Activated T-helper 1 cell treated with anti-CD3 and anti-CD28 coated beads, Interleukin-12 subunit alpha, Interleukin-12 subunit beta, Interleukin-2, Interleukin-4 antibody, amounts not matched to agents 30 ng/mL and 10 ng/mL and 1 ng/mL, durations not matched to agents 14 hours and 24 hours and 36 hours (primary cell): ENCODE results near the gene EXD3. TPM values are rescaled to one million over a fixed set of nuclear protein-coding genes. Genes with fewer than 3 reads are reported as not detected.
"Not testable (repeated sequence)": the region's sequence is repeated elsewhere in the genome, so short reads cannot be mapped to it uniquely, and the experiment has no call there.

Experiments
- DNase-seq: peaks from one replicate; pipeline ENCODE4 v3.0.0; 2021; ENCODE audit warnings: low spot score
- H3K27ac Mint-ChIP-seq: one replicate; pipeline ENCODE4 v1.8.0; 2021; ENCODE audit warnings: mild to moderate bottlenecking, mixed read lengths
- H3K27me3 Mint-ChIP-seq: one replicate; pipeline ENCODE4 v1.8.0; 2022; ENCODE audit warnings: mild to moderate bottlenecking, moderate library complexity, mixed read lengths; ENCODE audit not compliant: insufficient read depth
- H3K36me3 Mint-ChIP-seq: one replicate; pipeline ENCODE4 v1.8.0; 2021; ENCODE audit warnings: low read depth, mixed read lengths
- H3K4me1 Mint-ChIP-seq: one replicate; pipeline ENCODE4 v1.8.0; 2021; ENCODE audit warnings: low read depth, mixed read lengths
- H3K4me3 Mint-ChIP-seq: one replicate; pipeline ENCODE4 v1.8.0; 2021; ENCODE audit warnings: mild to moderate bottlenecking, moderate library complexity, mixed read lengths
- H3K9me3 Mint-ChIP-seq: one replicate; pipeline ENCODE4 v1.8.0; 2021; ENCODE audit warnings: mixed read lengths
- intact Hi-C: fragments of 100-400 bp; cut with micrococcal nuclease; formaldehyde crosslinking; loops from one replicate; pipeline ENCODE4 v1.15.1; 2024
- total RNA-seq: library from RNA; stranded (reverse); gene quantifications from 2 replicates; pipeline ENCODE4 v1.2.3, GENCODE V29; 2022

EXD3 gene
- total RNA-seq, 1 donor from 2014 or later: 4.8 TPM

DNA sequence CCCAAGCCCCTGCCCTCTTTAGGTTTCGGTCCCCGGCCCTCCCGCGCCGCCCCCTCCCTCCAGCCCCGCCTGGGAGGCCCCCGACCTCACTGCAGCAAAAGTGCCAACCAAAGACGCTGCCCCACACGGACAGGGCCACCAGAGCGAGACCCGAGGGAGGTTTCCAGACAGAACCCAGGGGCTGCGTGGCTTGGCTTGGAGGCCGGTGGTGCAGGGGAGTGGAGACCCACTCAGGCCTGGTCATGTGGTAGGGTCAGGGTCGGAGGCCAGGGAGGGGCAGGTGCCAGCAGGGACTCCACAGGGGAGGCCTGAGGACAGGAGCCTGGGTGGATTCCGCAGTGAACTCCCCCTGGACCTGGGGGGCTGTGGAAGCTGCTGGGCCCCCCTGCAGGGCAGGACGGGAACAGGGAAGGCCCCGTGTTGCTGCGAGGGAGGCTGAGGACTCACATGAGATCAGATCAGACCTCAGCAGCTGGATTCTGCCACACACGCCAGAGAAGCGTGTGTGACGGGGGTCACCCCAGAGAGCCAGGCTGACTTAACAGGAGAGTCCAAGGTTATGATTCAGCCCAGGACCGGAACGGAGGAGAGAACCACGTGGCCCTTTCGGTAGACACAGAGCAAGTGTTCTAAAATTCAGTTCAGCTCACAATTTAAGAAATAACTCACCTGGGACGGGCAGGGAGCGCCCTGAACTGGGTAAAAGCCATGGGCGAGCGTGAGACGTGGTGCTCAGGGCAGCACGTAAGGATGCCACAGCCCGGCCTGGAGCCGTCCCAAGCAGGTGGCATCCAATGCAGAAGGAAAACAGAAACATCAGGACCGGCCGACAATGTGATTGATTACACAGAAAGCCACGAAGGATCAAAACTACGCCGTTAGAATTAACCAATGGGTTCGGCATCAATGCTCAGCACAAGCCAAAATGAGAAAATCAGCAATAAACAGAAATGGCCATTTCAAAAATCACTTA lies 38.9 kb downstream of the EXD3 start:
- no peaks in the 10 kb centered on the region for H3K36me3 Mint-ChIP-seq
- H3K4me3 Mint-ChIP-seq: no peak overlapping the region
- no peaks in the 10 kb centered on the region for H3K4me1 Mint-ChIP-seq
- intact Hi-C loops: no loop called here
- peaks cover 1% of the 10 kb centered on the region for H3K27me3 Mint-ChIP-seq
- DNase-seq: no peak
- no peaks in the 10 kb centered on the region for H3K9me3 Mint-ChIP-seq
- H3K27ac Mint-ChIP-seq: no peak overlapping the region

DNA sequence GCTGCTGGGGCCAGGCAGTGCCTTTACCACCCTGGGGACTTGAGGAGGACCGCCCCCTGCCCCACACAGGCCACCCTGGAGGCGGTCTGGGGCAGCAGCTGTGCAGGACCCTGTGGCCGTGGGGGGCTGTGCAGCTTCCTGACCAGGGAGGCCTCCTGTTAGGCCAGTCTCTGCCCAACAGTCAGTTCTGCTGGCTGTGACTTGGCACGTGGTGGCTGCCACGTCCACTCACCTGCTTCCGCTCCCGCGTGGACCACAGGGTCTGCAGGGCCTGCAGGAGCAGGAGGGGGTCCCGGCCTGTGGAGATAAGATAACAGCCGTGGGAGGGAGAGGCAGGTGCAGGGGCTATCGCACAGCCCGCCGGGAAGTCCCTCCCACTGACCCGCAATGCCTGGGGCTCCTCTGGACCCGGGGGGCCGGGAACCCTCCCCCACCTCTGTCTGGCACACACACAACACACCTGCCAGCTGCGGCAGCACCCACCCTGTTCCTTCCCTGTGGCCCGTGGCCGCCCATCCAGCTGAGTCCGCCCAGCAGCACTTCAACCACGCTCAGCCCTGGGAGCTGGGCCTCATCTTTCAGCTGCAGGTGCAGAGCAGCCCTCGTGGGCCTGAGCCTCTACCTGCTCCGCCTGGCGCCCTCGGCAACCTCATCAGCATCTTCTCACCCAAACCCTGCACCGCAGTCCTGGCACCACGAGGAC lies 39.7 kb downstream of the EXD3 start:
- Mint-ChIP-seq H3K4me1 (no peaks in the 10 kb centered on the region), H3K9me3 (no peaks in the 10 kb centered on the region), H3K27ac (no peak overlapping the region), H3K27me3 (peaks cover 1% of the 10 kb centered on the region), H3K36me3 (no peaks in the 10 kb centered on the region), H3K4me3 (no peak overlapping the region)
- intact Hi-C loops: no loop called here
- no peak for DNase-seq

DNA sequence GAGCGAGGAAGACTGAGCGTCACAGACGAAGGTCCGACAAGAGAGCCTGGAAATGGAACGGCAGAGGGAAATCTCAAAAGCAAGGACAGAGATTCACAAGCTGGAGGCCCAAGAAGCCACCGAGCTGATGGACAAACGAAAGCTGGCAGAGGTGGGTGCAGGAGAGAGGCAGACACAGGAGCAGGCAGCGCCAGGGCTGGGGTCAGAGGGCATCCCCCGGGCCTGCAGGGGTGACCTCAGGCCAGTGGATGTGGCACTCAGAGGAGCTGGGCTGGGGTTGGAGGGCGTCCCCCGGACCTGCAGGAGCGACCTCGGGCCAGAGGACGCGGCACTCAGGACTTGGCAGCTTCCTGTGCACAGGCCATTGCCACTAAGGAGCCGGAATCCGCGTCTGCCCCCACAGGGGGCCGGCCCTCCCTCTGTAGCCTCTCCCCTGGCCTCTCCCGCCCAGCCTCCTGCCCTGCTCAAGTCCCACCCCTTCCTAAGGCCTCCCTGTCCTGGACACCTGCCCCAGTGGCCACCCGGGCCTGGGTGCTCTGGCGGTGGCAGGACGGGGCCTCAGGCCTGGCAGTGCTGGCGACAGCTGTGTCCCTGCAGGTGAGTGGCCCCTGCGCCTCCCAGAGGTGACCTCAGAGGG lies 40.4 kb downstream of the EXD3 start:
- DNase-seq: no peak
- Mint-ChIP-seq H3K9me3 (no peaks in the 10 kb centered on the region), H3K4me1 (no peaks in the 10 kb centered on the region), H3K36me3 (no peaks in the 10 kb centered on the region), H3K4me3 (no peak overlapping the region), H3K27ac (no peak overlapping the region), H3K27me3 (peaks cover 1% of the 10 kb centered on the region)
- intact Hi-C loops: no loop called here

DNA sequence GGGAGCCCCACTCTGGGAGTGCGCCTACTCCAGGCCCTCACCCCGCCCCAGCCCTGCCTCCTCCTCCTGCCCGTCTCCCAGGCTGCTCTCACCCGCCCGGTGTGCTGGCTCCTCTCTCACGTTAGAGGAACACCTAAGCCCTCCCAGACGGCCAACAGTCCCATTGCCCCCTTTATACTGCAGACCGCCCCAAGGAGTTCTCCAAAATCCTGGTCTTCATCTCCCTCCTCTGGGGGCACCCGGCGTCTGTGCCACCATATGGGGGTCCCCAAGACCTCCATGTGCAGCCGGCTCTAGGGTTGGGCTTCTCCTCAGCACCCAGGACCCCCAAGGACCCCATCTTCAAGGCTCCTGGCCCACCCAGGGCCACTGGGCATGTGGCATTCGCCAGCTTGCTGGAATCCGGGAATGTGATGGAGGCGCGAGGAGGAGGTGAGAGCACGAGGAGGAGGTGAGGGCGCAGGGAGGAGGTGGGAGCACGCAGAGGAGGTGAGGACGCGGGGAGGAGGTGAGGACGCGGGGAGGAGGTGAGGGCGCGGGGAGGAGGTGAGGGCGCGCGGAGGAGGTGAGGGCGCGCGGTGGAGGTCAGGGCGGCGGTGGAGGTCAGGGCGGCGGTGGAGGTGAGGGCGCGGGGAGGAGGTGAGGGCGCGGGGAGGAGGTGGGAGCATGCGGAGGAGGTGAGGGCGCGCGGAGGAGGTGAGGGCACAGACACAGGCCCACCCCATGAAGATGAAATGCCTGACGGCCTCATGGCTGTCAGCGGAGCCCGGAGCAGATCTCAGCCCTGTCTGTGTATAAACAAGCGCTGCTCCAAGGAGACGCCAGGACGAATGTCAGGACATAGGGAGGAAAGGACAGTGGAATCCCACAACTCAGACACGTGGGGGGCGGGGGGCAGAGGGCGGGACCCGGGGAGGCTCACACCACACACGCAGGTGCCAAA lies 41.2 kb downstream of the EXD3 start:
- Mint-ChIP-seq H3K36me3 (no peaks in the 10 kb centered on the region), H3K9me3 (no peaks in the 10 kb centered on the region), H3K27me3 (peaks cover 1% of the 10 kb centered on the region), H3K4me1 (no peaks in the 10 kb centered on the region), H3K27ac (no peak overlapping the region), H3K4me3 (no peak overlapping the region)
- intact Hi-C loops: no loop called here
- DNase-seq: no peak

DNA sequence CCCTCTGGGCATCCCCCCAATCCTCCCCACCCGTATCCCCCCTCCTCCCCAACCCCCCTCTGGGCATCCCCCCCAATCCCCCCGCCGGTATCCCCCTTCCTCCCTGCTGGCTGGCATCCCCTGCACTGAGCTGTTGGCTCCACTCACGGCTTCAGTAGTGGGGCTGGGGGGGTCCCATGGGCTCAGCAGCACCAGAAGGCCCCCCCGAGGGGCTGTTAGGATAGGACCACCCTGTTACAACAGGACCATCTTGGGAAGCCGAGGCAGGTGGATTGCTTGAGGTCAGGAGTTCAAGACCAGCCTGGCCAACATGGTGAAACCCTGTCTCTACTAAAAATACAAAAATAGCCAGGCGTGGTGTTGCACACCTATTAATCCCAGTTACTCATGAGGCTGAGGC lies 42.4 kb downstream of the EXD3 start:
- no peak for DNase-seq
- intact Hi-C loops: no loop called here
- peaks cover 1% of the 10 kb centered on the region for H3K27me3 Mint-ChIP-seq
- H3K27ac Mint-ChIP-seq: no peak overlapping the region
- no peaks in the 10 kb centered on the region for H3K36me3 Mint-ChIP-seq
- no peaks in the 10 kb centered on the region for H3K4me1 Mint-ChIP-seq
- no peak overlapping the region for H3K4me3 Mint-ChIP-seq
- peaks cover 2% of the 10 kb centered on the region for H3K9me3 Mint-ChIP-seq

DNA sequence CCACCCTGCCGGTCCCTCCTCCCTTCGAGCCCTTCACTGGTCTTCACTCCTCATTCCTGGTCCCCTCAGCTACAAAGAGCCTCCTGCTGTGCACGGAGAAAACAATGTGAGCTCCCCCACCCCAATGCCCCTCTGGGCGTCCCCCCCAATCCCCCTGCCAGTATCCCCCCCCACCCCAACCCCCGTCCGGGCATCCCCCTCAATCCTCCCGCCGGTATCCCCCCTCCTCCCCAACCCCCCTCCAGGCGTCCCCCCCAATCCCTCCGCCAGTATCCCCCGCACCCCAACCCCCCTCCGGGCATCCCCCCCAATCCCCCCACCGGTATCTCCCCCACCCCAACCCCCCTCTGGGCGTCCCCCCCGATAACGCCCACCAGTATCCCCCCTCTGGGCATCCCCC lies 42.8 kb downstream of the EXD3 start:
- Mint-ChIP-seq H3K27ac (no peak overlapping the region), H3K9me3 (peaks cover 5% of the 10 kb centered on the region), H3K27me3 (peaks cover 1% of the 10 kb centered on the region), H3K4me1 (no peaks in the 10 kb centered on the region), H3K36me3 (no peaks in the 10 kb centered on the region), H3K4me3 (no peak overlapping the region)
- intact Hi-C loops: no loop called here
- no peak for DNase-seq

DNA sequence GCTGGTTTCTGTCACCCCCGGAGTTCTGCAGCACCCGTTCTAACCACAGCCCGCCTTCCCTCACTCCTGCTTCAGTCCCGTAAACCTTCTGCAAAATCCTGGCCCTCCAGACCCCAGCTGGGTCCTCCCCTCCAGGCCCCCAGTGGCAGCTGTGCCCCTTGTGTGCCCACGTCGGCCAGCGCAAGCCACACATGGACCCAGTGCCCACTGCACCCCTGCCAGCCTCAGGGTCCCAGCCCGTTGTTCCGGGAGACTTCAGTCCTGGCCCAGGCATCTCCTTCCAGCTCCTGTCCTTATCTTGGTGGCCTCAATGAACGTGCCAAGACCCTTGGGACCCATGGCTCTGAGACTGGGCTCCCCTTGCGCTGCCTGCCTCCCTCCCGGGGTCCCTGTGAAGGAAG lies 43.2 kb downstream of the EXD3 start:
- peaks cover 5% of the 10 kb centered on the region for H3K9me3 Mint-ChIP-seq
- no peaks in the 10 kb centered on the region for H3K4me1 Mint-ChIP-seq
- no peak for DNase-seq
- H3K36me3 Mint-ChIP-seq: no peaks in the 10 kb centered on the region
- H3K4me3 Mint-ChIP-seq: no peak overlapping the region
- peaks cover 1% of the 10 kb centered on the region for H3K27me3 Mint-ChIP-seq
- intact Hi-C loops: no loop called here
- H3K27ac Mint-ChIP-seq: no peak overlapping the region

DNA sequence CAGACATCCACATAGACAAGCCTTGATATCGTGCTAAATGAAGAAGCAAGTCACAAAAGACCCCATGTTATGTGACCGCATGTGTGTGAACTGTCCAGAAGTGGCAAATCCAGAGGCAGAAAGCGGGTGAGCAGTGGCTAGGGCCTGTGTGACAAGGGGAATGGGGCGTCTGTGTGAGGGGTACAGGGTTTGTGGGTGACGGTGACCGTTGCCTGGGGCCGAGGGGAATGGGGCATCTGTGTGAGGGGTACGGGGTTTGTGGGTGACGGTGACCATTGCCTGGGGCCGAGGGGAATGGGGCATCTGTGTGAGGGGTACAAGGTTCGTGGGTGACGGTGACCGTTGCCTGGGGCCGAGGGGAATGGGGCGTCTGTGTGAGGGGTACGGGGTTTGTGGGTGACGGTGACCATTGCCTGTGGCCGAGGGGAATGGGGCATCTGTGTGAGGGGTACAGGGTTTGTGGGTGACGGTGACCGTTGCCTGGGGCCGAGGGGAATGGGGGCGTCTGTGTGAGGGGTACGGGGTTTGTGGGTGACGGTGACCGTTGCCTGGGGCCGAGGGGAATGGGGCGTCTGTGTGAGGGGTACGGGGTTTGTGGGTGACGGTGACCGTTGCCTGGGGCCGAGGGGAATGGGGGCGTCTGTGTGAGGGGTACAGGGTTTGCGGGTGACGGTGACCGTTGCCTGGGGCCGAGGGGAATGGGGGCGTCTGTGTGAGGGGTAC lies 44.1 kb downstream of the EXD3 start:
- H3K9me3 Mint-ChIP-seq, H3K4me1 Mint-ChIP-seq, H3K27me3 Mint-ChIP-seq, H3K36me3 Mint-ChIP-seq, H3K27ac Mint-ChIP-seq, H3K4me3 Mint-ChIP-seq, intact Hi-C loops, DNase-seq: not testable (repeated sequence)

DNA sequence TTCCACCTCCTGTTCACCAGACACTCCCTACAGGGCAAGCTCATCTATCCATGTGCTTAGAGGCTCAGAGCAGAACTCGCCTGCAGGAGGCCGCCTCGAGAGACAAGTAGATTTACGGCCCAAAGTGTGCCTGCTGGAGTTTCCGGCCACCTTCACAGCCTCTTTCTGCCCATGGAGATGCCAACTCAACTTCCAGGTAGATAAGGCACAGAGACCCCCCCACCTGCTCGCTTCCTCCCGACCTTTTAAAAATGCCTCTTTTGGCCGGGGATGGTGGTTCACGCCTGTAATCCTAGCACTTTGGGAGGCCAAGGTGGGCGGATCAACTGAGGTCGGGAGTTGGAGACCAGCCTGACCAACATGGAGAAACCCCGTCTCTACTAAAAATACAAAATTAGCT lies 46.6 kb downstream of the EXD3 start:
- peaks cover 5% of the 10 kb centered on the region for H3K9me3 Mint-ChIP-seq
- no peaks in the 10 kb centered on the region for H3K4me1 Mint-ChIP-seq
- no peaks in the 10 kb centered on the region for H3K36me3 Mint-ChIP-seq
- intact Hi-C loops: no loop called here
- DNase-seq: no peak
- no peak overlapping the region for H3K27ac Mint-ChIP-seq
- H3K27me3 Mint-ChIP-seq: no peaks in the 10 kb centered on the region
- H3K4me3 Mint-ChIP-seq: no peak overlapping the region

DNA sequence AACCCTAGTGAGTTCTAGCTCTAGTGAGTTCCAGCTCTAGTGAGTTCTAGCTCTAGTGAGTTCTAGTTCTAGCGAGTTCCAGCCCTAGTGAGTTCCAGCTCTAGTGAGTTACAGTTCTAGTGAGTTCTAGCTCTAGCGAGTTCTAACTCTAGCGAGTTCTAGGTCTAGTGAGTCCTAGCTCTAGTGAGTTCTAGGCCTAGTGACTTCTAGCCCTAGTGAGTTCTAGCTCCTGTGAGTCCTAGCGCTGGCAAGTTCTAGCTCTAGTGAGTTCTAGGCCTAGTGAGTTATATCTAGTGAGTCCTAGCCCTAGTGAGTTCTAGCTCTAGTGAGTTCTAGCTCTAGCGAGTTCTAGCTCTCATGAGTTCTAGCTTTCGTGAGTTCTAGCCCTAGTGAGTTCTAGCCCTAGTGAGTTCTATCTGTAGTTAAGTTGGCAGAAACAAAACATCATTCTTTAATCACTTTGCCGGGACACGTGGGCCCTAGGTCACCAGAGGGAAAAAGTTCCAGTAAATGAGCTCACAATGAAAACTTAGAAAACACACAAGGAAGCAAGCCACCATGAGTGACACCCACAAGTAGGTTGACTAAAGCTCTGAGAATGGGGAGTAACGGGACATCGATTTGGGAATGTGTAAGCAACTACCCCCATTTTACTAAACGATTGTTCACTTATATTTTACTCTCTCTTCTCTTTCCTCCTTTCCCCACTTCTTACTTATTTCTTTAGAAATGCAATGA lies 47.5 kb downstream of the EXD3 start:
- no peaks in the 10 kb centered on the region for H3K27me3 Mint-ChIP-seq
- no peaks in the 10 kb centered on the region for H3K4me1 Mint-ChIP-seq
- H3K9me3 Mint-ChIP-seq: peaks cover 5% of the 10 kb centered on the region
- H3K36me3 Mint-ChIP-seq: no peaks in the 10 kb centered on the region
- no peak overlapping the region for H3K4me3 Mint-ChIP-seq
- no peak for DNase-seq
- H3K27ac Mint-ChIP-seq: no peak overlapping the region
- intact Hi-C loops: no loop called here

DNA sequence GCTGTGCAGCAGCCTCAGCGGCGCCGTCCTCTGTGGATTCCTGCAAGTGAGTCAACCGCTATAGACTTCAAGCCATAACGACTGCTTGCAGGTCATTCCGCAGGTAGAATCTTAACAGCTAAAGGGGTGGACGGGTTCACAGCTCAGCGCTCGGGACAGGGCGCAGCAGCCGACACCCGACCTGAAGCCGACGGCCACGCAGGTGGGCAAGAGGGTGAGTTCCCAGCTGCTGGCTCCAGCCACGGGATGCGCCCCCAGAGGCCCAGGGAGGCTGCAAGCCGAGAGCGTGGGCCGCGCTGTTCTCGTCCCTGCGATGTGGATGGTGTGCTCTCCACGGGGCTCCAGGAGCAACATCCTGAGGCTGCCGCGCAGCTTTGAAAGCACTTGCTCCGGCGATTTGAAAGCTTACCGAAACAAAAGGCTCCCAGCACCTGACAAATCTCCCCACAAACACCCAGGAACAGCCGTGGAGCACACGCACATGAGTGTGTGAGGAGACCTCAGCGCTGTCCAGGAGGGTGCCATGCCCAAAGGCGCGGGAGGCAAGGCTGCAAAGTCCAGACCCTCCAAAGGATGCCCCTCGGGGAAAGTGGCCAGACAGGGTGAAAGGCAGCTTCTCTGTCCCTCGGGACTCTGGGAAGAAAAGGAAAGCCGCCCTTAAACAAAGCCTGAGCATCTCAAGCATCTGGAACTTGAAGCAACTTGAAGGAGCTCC lies 48.7 kb downstream of the EXD3 start:
- Mint-ChIP-seq H3K27ac (no peak overlapping the region), H3K36me3 (no peaks in the 10 kb centered on the region), H3K9me3 (peaks cover 5% of the 10 kb centered on the region), H3K4me1 (no peaks in the 10 kb centered on the region), H3K27me3 (no peaks in the 10 kb centered on the region), H3K4me3 (no peak overlapping the region)
- intact Hi-C loops: no loop called here
- DNase-seq: no peak
